Fibroblast of skin of scalp (primary cell): Measurements from ENCODE around the gene IL20RB.

Source experiments
- DNase-seq: peaks from one replicate; pipeline ENCODE4 v3.0.0-alpha.2; 2013

IL20RB gene

DNA sequence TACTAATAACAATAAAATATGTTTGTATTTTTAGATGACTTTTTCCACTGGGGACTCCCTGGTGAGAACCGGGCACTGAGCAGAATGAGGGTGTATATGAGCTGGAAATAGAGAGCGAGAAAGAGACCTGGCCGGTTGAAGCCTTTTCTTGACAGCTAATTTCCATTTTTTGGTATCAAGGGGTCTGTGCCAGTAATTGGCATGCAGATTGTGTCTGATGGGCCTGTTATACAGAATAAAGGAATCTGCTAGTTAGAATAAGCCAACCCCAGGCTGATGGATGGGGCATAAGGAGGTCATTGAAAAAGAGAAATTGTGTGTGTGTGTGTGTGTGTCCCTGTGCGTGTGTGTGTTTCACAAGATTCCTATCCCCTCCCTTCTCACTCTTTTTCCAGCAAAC lies 83.9 kb downstream of the IL20RB start:
- no peak for DNase-seq

- no peak for DNase-seq
These were observed 89.0 kb downstream of the IL20RB start for GRCh38 chr3:137046747-137047146.

DNA sequence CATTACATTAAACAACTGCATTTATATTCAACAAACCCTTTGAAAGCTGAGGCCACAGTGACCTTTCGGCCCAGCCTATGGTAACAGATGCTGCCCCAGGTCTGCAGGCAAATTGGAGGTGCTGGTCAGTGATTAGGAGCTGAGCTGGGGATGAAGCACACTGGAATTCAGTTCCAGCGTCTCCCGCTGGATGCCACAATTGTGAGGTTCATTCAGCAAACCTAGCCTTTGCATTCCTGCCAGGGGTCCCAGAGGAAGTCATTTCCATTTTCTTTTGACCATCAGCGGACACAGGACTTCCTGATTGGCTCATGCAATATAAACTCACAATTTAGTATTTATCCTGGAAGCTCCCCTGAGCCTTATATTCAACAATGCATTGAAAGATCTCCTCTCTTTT lies 89.5 kb downstream of the IL20RB start:
- no peak for DNase-seq

DNA sequence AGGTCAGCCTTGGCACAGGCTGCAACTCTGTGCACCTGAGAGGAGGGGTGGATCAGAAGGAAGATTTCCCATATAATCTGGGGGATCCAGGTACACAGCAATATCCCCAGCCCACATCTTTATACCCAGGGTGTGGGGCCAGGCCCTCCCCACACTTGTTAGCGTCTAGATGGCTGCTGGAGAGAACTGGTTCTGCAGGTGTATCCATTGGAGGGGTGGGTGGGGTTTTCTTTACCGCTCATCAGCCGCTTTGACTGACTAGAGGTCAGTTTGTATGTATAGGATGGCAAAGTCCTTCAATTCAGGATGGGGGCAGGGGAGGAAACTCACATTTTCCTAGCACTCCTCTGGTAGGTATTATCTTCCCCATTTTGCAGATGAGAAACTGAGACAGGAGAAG lies 92.5 kb downstream of the IL20RB start:
- DNase-seq, result no peak

DNA sequence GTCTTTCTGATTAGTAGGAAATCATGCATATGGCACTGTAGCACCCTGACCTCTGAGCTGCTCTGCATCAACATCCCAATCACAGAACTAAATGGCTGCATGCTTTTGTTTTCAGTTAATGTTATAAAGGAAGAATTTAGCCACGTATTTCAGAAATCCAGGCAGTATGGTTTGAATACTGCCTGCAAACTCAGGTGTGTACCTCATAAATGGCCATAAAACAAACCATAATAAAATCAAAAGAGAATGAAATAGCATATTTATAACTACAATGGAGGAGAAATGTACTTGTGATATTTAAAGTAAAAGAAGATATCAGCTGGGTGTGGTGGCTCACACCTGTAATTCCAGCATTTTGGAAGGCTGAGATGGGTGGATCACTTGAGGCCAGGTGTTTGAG lies 94.5 kb downstream of the IL20RB start:
- no peak for DNase-seq
